HCT116 (cell line): ENCODE results near the gene CASKIN2.

Source experiments
- CEBPB ChIP-seq: IDR thresholded peaks from 2 replicates; pipeline ENCODE4 v1.6.1; 2012; ENCODE audit warnings: low read depth
- CTCF ChIP-seq, 3 experiments: fragments of 200-600 bp in 1 of 3; sonication (generic) in 1 of 3; IDR thresholded peaks in 2 of 3; conservative IDR thresholded peaks in 1 of 3; 2 replicates each; pipeline ENCODE4 v1.5.1; 2012 to 2017; ENCODE audit warnings: low read depth in 2 of 3, low read length in 2 of 3, antibody characterized with exemption in 1 of 3, borderline replicate concordance in 1 of 3, control low read depth in 1 of 3, mild to moderate bottlenecking in 1 of 3, mixed read lengths in 1 of 3, mixed run types in 1 of 3, moderate library complexity in 1 of 3; ENCODE audit not compliant: insufficient read depth in 1 of 3
- EZH2 ChIP-seq: fragments of 200-600 bp; sonication (generic); IDR thresholded peaks from 2 replicates; pipeline ENCODE4 v1.6.1; 2017; ENCODE audit warnings: antibody characterized with exemption, mixed run types
- FOSL1 ChIP-seq: IDR thresholded peaks from 2 replicates; pipeline ENCODE4 v1.6.1; 2012; ENCODE audit warnings: low read depth
- POLR2A ChIP-seq: IDR thresholded peaks from 2 replicates; pipeline ENCODE4 v1.7.0; 2011; ENCODE audit warnings: borderline replicate concordance; ENCODE audit not compliant: insufficient read depth, insufficient read length; ENCODE audit errors: extremely low read depth
- POLR2AphosphoS5 ChIP-seq: IDR thresholded peaks from 2 replicates; pipeline ENCODE4 v1.6.1; 2011; ENCODE audit warnings: mild to moderate bottlenecking, low read depth, low read length, moderate library complexity
- RAD21 ChIP-seq: IDR thresholded peaks from 2 replicates; pipeline ENCODE4 v1.6.1; 2012; ENCODE audit warnings: low read depth, mild to moderate bottlenecking
- REST ChIP-seq: IDR thresholded peaks from 2 replicates; pipeline ENCODE4 v1.6.1; 2012; ENCODE audit warnings: low read depth
- SP1 ChIP-seq: IDR thresholded peaks from 2 replicates; pipeline ENCODE4 v1.6.1; 2012; ENCODE audit warnings: low read depth
- ZBTB33 ChIP-seq: IDR thresholded peaks from 2 replicates; pipeline ENCODE4 v1.6.1; 2011; ENCODE audit warnings: mild to moderate bottlenecking, low read length, moderate library complexity; ENCODE audit not compliant: insufficient replicate concordance; ENCODE audit errors: extremely low read depth
- ZNF274 ChIP-seq: fragments of 200-500 bp; sonication (Bioruptor generic); IDR thresholded peaks from 2 replicates; pipeline ENCODE4 v1.6.1; 2014; ENCODE audit warnings: mild to moderate bottlenecking, low read depth, low read length, inconsistent platforms
- TF ChIP-seq, protein P1 (sequence below): IDR thresholded peaks from 2 replicates; pipeline ENCODE4 v1.6.1; 2012

- TF ChIP-seq SP1 (no peak), CTCF (IDR thresholded peaks at IDR 0.05 in 2 of 3, conservative IDR thresholded peaks at IDR 0.05 in 1 of 3; ENCODE audit: borderline replicate concordance in 1 of 3, insufficient read depth in 1 of 3, low read depth in 2 of 3, low read length in 2 of 3) (no peak), RAD21 (no peak), POLR2AphosphoS5 (no peak), ZNF274 (no peak), ZBTB33 (no peak), CEBPB (no peak), POLR2A (no peak), REST (no peak), FOSL1 (no peak), EZH2 (no peak)
- TF ChIP-seq, protein P1, sequence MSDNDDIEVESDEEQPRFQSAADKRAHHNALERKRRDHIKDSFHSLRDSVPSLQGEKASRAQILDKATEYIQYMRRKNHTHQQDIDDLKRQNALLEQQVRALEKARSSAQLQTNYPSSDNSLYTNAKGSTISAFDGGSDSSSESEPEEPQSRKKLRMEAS: no peak
These were observed 33.0 kb downstream of the CASKIN2 start for GRCh38 chr17:75482098-75482942.
